Activated naive CD4-positive, alpha-beta T cell treated with Interleukin-2 at 50 U/mL for 16 hours (primary cell): ENCODE data around the gene CMIP.
A peak's percentile ranks its signal among the peaks of the same experiment; 100 is the strongest.

ENCODE experiments used
- DNase-seq: peaks from one replicate; pipeline ENCODE4 v3.0.0-alpha.2; 2020

The CMIP gene

DNA sequence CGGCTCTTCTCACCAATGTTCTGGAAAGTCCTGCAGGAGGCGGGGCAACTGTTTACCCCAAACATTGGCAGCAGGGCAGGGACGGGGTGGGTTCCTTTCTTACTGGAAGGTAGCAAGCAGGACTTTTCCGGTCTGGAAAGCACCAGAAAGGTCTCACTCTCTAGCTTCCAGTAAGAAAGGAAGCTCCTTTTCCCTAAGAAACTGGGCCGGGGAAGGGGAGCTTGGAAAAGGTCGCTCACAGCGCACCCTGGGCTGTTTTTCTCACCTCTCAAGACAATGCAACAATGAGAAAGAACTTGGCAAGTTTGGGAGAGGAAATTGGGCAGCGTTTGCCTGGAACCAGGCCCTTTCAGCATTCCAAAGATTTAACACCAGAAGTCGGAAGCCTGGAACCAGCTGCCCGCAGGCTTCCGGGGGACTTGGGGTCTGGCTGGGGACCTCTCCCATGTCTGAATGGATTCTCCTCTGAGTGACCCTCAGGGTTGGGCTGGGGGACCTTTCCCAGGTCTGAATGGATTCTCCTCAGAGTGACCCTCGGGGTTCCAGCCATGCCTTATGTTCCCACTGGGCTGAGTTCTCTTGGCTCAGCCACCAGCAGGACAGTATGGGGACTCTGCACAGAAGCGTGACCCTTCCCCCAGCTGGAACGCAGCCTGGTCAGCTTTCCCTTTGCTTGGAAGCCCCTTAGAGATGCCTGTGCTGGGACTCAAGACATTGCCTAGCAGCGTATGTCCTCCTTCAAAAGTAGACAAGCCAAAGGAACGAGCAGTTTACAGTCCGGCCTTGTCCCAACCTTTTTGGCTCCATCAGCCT is 167.9 kb downstream of the CMIP start:
- DNase-seq: no peak

DNA sequence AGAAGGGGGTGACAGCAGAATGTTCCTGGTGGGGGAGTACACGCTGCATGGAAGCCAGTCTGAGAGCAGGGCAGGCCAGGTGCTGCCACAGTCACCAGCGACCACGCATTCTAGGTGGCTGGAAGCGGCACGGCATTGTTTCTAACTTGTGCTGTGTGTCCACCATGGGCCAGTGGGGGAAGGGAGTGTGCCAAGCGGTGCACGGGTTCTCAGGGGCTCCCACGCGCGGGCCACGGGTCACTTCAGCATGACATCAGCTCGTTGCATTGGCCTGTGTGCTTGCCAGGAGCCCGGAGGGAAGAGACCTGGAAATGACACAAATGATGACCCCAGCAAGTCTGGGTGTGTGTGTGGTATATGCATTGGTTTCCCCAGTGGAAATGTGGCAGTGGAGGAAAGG is 169.6 kb downstream of the CMIP start:
- no peak for DNase-seq

DNA sequence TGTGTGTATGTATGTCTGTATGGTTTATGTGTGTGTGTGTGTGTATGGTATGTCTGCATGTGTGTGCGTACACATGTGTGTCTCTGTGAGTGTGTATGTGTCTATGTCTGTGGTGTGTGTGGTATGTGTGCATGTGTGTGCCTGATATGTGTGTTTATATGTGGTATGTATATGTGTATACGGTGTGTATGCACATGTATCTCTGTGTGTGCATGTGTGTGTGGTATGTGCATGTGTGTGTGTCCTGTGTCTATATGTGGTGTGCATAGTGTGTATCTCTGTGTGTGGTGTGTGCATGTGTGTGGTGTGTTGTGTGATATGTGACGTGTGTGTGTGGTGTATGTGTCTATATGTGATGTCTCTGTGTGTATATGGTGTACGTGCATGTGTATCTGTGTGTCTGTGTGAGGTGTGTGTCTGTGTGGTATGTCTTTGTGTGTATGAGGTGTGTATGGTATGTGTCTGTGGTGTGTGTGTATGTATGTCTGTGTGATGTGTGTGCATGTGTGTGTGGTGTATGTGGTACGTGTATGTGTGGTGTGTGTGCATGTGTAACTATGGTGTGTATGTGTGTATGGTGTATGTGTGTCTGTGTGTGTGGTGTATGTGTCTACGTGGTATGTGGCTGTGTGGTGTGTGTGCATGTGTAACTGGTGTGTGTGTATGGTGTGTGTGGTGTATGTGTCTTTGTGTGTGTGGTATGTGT is 170.2 kb downstream of the CMIP start:
- no peak for DNase-seq

DNA sequence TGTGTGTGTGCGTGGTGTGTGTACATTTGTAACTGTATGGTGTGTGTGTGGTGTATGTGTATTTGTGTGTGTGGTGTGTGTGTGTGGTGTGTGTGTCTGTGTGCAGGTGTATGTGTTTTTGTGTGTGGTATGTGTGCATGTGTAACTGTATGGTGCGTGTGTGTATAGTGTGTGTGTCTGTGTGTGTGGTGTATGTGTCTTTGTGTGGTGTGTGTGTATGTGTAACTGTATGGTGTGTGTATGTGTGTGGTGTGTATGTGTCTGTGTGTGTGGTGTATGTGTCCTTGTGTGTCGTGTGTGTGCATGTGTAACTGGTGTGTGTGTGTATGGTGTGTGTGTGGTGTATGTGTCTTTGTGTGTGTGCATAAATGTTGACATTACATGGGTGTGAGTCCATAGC is 170.8 kb downstream of the CMIP start:
- no peak for DNase-seq

DNA sequence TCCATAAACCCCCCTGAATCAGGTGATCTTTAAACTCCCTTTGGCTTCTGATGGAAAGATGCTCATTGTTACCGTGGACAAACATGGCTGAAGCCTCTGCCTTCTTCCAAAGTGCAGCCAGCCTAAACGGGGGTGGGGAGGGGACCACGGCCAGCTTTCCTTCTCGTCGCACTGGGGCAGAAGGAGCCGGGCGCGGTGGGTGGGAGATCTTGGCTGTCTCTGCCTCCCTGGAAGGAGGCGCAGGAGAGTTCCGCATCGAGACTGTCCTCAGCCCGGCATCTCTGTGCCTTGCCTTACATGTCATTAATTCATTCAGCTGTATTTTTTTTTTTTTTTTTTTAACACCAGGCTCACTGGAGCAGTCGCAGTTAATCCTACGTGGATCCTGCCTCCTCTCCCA is 171.2 kb downstream of the CMIP start:
- no peak for DNase-seq

DNA sequence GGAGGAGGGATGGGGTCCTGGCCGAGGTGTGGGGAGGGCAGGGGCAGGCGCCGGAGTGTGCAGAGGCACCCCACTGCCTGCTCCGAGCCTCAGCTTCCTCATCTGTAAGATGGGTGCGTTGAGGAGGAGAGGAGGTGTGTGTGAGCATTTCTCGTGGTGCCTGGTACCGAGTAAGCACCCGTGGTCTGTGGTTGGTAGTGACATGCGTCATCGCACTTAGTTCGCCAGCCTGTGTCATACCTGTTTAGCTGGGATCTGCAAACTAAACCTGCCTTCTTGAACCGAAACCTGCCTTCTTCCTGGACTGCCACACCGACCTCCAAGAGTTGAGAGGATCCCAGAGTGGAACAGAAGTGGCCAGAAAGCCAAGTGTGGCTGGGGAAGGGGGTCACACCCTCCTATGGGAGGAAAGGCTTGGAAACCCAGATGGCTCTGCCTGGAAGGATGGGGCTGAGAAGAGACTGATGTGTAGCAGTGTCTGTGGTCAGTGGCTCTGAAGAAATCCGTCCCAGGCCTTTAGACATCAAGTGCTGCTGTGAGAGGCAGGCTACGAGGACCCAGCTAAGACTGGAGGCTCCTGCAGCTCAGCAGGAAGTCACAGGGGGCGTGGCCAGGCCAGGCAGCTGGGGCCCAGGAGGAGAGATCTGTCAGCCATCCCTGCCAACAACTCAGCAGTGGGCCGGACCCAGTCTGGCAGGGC is 171.9 kb downstream of the CMIP start:
- peak; percentile 79 for DNase-seq

DNA sequence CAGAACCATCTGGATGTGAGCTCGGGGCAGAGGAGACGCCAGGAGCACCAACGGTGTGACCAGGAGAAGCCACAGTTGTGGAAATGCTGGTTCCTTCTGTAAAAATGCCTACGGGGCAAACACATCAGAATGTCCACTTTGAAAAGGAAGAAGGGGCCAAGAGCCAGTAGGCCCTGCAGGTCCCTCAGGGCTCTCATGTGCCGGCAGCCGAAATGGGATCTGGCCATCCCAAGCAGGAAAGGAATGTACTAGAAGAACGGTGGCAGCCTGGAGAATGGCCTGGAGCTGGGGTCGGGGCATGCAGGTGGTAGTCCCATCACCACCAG is 172.4 kb downstream of the CMIP start:
- DNase-seq: no peak

DNA sequence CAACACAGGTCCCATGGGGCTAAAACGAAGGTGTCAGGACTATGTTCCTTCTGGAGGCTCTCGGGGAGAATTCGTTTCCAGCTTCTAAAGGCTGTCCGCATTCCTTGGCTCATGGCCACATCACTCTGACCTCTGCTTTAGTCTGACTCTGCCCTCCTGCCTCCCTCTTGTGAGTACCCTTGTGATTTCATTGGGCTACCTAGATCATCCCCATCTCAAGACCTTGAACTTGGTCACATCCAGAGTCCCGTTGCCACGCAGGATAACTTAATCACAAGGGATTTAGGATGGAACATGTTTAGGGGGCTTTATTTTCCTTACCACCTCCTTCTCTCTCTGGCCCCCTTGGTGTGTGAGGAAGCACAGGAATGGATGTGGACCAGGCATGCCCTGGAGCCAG is 173.6 kb downstream of the CMIP start:
- no peak for DNase-seq

DNA sequence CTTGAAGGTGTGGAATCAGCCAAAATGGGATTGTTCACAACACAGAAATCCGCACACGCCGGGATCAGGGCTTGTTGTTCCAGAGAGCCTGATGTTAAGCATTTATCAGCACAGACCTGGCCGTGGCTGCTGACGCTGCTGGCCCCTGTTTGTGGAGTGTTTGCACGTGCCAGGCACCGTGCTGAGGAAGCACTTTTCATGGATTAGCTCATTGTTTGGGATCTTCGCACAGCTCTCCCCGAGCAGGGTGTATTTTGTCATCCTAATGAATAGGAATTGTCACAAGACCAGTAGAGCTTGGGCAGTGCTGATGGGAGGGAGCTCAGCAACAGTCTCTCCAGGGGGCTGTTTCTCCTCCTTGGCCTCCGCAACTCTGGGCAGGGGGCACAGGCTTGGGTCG is 174.1 kb downstream of the CMIP start:
- DNase-seq: no peak

DNA sequence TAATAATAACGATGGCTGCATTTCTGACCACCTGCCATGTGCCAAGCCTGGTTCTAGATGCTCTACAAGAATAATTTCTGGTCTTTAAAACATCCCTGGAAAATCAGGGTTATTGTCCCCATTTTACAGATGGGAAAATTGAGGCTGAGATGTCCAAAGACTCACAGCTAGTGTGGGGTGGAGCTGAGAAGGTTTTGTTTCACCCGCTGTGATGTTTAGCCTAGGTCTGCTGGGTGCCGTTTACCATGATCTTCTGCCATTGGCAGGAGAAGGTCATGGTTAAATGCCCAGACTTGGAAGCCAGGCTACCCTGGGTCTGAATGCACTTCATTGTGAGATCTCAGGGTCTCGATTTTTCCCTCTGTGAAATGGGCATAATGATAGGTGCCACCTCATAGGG is 175.4 kb downstream of the CMIP start:
- no peak for DNase-seq

DNA sequence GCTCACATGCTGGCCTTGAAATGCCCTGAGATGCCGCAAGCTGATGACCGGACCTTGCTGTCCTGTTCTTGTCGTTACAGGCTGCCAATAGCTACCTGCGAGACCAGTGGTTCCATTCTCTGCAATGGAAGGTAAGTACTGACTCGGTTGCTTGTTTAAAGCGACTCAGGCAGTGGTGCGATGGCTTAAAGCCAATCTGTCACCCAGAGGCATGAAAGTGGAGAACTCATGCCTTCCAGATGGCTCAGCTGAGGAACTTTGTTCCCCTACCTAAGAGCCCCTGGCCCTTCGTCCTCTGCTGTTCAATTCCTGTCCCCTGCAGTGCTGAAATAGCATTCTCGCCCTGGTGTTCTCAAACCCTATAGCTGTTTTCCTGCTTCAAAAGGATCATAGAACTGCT is 176.2 kb downstream of the CMIP start:
- DNase-seq: no peak

DNA sequence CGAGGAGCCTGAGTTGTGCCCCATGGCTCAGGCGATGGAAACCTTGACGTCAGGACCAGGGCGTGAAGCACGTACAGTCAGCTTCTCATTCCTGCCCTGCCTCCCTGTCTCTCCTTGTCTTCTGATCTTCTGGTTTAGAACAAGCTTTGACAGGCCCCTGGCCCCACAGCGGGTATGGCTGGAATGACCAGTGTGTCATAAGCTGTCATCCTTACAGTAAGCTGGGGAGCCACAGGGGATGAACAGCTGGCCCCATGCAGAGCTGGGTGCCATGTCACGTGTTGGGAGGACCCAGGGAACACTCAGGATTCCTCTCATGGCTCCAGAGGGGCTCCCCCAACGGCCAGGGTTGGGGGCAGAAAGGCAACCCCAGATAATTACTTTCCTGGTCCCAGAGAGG is 176.9 kb downstream of the CMIP start:
- no peak for DNase-seq

DNA sequence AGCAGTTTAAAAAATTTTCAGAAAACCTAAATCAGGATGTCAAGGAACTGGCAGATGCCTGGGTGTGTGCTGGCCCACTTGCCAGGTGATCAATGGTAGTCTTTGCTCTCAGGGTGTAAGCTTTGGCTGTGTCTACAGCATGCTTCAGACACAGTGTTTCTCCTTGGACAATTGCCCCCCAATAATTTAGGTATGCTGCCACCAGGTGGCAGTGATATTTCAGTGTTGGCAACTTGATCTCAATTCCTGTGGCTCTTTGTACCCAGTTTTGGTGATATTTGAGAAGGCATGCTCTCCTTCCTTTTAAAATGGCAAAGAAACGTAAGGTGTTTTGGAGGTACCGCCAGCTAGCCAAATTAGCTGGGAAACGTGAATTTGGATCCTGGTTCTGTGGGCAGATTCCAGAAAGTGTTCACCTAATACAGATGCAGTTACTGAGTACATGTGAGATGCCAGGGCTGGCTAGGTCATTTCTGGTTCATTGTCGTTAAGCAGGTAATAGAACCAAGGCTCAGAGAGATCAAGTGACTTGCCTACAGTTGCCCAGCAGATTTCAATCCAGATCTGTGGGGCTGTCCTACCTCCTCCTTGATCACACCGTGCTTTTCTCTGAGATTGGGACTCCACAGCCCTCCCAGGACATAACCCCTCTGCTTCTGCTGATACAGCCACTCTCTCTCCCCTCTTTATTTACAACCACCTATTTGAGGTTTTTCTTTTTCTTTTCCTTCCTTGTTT is 178.9 kb downstream of the CMIP start:
- peak; percentile 63 for DNase-seq

DNA sequence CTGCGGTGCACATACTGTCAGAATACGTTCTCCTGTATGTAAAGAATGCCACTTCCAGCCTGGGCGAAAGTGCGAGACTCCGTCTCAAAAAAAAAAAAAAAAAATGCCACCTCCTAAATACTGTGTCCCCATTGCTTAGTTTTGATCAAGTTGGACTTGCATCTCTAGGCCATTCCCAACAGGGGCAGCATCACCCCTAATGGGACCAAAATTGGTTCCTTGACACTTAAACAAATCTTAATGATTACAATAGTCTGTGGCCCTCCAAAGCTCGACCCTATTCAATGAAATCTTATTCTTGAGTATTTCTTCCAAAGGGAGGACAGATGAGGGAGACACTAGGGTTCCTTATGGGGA is 179.8 kb downstream of the CMIP start:
- DNase-seq: no peak

DNA sequence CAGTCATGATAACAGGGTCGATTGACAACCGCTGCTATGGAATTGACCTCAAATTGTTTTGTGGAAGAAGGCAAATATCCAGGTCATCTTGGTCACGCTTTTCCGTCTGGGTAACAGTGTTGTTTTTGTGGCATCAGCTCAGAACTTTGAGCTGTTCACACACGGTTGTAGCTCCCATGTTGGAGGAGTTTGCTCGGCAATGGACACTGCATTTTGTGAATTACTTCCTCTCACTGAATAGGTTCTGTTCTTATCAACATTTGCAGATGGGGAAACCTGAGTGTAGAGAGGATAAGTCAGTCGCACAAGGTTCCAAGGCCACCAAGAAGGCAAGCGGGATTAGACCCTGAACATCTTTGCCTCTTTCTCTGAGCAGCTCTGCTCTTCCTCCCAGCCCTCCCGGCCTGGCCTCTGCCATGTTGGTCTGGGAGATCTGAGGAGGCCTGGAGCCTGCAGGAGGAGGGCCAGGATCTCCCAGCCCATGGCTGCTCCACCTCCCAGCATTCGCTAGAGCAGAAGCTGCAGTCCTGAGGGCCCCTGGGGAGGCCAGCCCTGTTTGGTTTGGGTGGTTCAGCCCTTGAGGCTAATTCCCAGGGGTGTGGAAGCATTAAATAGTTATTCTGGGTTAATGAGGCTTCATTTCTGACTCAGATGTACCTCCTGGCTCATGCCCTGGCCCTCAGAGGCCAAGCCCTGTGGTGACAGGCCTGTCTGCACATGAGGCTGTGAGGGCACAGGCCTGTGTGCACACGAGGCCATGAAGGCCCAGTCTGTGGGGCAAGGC is 180.3 kb downstream of the CMIP start:
- no peak for DNase-seq

DNA sequence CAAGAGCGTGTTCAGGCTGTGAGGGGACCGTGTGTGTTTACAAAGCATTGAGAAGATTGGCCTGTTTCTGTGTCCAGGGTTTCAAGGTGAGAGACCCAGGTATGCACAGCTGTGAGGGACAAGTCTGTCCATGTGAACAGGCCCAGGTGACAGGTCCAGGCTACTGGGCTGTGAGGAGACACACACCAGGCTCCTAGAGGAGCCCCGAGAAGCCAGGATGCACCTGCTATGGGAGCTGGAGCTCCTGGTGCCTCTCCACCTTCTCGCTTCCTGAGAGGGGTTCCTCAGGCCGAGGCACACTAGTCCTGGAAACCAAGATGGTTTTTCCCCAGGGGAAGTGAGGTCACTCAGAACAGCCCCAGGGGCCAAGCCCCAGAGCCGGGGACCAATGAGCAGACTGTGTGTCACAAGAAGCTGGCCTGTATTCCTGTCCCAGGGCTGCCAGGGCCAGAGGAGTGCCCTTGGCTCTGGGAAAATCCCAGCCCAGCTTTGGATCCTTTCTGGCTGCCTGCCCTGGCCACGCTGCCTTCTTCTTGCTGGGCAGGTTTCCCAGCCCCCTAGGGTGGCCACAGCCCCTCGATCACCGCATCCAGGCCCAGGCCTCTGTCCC is 181.0 kb downstream of the CMIP start:
- no peak for DNase-seq

DNA sequence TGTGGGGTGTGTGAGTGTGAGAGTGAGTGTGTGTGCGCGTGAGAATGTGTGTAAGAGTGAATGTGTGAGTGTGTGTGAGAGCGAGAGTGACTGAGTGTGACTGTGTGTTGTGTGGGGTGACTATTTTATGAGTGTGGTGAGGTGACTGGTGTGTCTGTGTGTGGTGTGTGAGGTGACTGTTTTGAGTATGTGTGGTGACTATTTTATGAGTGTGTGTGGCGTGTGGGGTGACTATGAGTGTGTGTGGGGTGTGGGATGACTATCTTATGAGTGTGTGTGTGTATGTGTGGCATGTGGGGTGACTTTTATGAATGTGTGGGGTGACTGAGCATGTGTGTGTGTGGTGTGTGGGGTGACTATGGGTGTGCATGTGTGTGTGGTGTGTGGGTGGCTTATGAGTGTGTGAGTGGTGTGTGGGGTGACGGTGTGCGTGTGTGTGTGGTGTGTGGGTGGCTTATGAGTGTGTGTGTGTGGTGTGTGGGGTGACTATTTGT is 181.6 kb downstream of the CMIP start:
- peak; percentile 44 for DNase-seq

DNA sequence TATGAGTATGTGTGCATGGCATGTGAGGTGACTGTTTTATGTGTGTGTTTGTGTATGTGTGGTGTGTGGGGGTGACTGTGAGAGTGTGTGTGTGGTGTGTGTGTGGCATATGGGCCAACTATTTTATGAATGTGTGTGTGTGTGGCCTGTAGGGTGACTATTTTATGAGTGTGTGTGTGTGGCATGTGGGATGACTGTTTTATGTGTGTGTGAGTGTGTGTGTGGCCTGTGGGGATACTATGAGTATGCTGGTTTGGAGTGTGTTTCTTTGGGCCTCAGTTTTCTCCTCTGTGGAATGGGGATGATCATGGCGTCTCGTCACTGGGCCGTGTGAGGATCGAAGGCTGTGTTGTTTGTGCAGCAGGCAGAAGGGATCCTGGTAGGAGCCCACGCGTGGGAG is 182.4 kb downstream of the CMIP start:
- DNase-seq: peak; percentile 7

DNA sequence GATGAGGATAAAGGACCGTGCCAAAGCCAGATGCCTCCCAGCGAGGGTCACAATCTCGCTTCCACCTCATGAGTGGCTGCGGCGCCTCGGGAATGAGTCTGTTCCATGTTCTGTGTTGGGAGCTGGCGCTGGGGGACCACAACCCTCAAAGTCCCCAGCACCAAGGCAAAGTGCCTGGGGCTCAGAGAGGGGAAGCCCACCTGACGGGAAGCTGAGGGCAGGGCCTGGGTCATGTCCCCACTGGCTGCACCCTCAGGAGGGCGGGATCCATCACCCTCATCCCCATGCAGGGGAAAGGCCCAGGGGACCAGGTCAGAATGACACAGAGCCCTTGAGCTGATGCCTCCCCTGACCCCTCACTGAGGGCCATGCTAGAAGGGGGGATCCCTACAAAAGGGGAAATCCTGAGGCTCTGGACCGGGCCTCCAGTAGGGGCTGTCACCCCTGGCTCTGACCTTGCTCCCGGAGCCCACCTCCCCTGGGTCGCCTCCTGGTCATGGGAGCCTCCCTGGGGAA is 183.2 kb downstream of the CMIP start:
- DNase-seq: no peak

DNA sequence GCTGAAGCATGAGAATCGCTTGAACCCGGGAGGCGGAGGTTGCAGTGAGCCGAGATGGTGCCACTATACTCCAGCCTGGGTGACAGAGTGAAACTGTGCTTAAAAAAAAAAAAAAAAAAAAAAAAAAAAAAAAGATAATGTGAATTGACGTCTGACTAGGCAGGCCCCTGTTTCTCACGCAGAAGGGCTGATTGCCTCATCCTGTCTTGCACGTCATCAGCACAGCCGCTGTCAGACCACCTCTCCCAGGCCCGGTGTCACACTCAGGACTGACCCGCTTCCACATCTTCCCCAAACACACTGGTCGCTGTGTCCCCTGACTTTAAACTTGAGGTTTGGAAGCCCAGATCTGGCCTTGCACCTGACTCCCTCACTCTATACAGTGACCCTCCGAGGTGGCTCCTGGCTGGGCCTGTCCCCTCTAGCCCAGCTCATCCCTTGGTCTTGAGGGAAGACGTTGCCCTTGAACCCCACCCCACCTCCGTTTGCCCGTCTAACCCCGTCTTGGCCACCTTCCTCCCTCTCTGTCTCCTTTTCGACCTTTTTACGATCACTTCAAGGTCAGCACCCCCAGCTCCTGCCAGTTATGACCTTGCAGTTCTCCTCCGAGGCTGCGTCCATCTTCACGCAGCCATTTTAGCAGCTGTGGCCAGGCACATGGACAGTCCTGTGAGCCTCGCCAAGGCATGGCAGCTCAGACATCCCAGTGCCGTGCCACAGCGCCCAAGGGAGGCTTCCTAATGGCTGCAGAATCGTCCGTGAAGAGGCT is 184.6 kb downstream of the CMIP start:
- DNase-seq: no peak
